CD4-positive, alpha-beta memory T cell (primary cell): ENCODE measurements around the gene KRR1. TPM values are rescaled to one million over a fixed set of nuclear protein-coding genes. Genes with fewer than 3 reads are reported as not detected.
"Not testable (repeated sequence)": the region's sequence is repeated elsewhere in the genome, so short reads cannot be mapped to it uniquely, and the experiment has no call there.

Source experiments
- CTCF ChIA-PET: fragments of 350-600 bp; sonication (Branson Sonifier 250); formaldehyde crosslinking; loops from one replicate; lab custom pipeline; 2021; ENCODE audit warnings: inconsistent platforms; ENCODE audit not compliant: partially characterized antibody; lab: Charles Lee
- POLR2A ChIA-PET: fragments of 350-600 bp; sonication (Branson Sonifier 250); formaldehyde crosslinking; loops from one replicate; lab custom pipeline; 2021; ENCODE audit not compliant: partially characterized antibody; lab: Charles Lee
- DNase-seq, 5 donors: peaks; one replicate each; pipeline versions ENCODE4 v3.0.0 to v3.0.0-alpha.2; 2020 to 2022; ENCODE audit warnings: mixed read lengths in 1 of 5
- H3K27ac ChIP-seq: one replicate; pipeline ENCODE4 v1.7.0; 2013; ENCODE audit warnings: low read depth, low read length
- H3K27me3 ChIP-seq: 2 replicates; pipeline ENCODE4 v1.7.0; 2013; ENCODE audit warnings: mild to moderate bottlenecking, low read length, moderate library complexity; ENCODE audit not compliant: insufficient read depth
- H3K36me3 ChIP-seq: 2 replicates; pipeline ENCODE4 v1.7.0; 2013; ENCODE audit warnings: mild to moderate bottlenecking, low read length, moderate library complexity; ENCODE audit not compliant: insufficient read depth
- H3K4me1 ChIP-seq: 2 replicates; pipeline ENCODE4 v1.7.0; 2013; ENCODE audit warnings: mild to moderate bottlenecking, low read length, moderate library complexity; ENCODE audit not compliant: insufficient read depth
- H3K4me3 ChIP-seq, 2 donors: one replicate each; pipeline ENCODE4 v1.7.0; 2013; ENCODE audit warnings: low read length in 2 of 2, mild to moderate bottlenecking in 1 of 2
- H3K9me3 ChIP-seq, 2 donors: one replicate each; pipeline ENCODE4 v1.7.0; 2013; ENCODE audit warnings: low read length in 2 of 2, control low read depth in 1 of 2; ENCODE audit not compliant: control insufficient read depth in 1 of 2
- H3K27ac Mint-ChIP-seq, 7 donors: one replicate each; pipeline ENCODE4 v1.8.0; 2020 to 2021; ENCODE audit warnings: mixed read lengths in 7 of 7, mild to moderate bottlenecking in 6 of 7, inconsistent platforms in 3 of 7, moderate library complexity in 3 of 7
- H3K27me3 Mint-ChIP-seq, 2 donors: one replicate each; pipeline ENCODE4 v1.8.0; 2020 to 2021; ENCODE audit warnings: mixed read lengths in 2 of 2
- H3K36me3 Mint-ChIP-seq, 2 donors: one replicate each; pipeline ENCODE4 v1.8.0; 2020 to 2021; ENCODE audit warnings: mixed read lengths in 2 of 2, inconsistent platforms in 1 of 2, mild to moderate bottlenecking in 1 of 2
- H3K4me1 Mint-ChIP-seq, 4 donors: one replicate each; pipeline ENCODE4 v1.8.0; 2020 to 2021; ENCODE audit warnings: mixed read lengths in 4 of 4, mild to moderate bottlenecking in 1 of 4
- H3K4me3 Mint-ChIP-seq, 8 donors: one replicate each; pipeline ENCODE4 v1.8.0; 2020 to 2021; ENCODE audit warnings: mixed read lengths in 8 of 8, mild to moderate bottlenecking in 7 of 8, moderate library complexity in 6 of 8, inconsistent platforms in 3 of 8
- H3K9me3 Mint-ChIP-seq, 8 donors: one replicate each; pipeline ENCODE4 v1.8.0; 2020 to 2021; ENCODE audit warnings: mixed read lengths in 8 of 8, mild to moderate bottlenecking in 5 of 8, inconsistent platforms in 3 of 8, moderate library complexity in 1 of 8
- intact Hi-C: fragments of 100-400 bp; cut with micrococcal nuclease; formaldehyde crosslinking; loops from one replicate; pipeline ENCODE4 v1.15.1; 2023
- polyA plus RNA-seq, 2 donors: library from polyadenylated mRNA; unstranded; fragments of 300-500 nt; fragmentation: Illumina TruSeq; gene quantifications; one replicate each; pipeline ENCODE4 v1.2.3, GENCODE V29; 2021
- total RNA-seq, 2 experiments: library from RNA; stranded (reverse); gene quantifications; one replicate each; pipeline ENCODE4 v1.2.3, GENCODE V29; 2021

KRR1 gene
- total and polyA plus RNA-seq, 4 experiments from 2014 or later: 51.2 to 66.1 (median 62.9) TPM

- not testable (repeated sequence) for H3K36me3 ChIP-seq, H3K9me3 Mint-ChIP-seq, DNase-seq, H3K27me3 ChIP-seq, H3K4me3 ChIP-seq, H3K27ac ChIP-seq, H3K27me3 Mint-ChIP-seq, H3K36me3 Mint-ChIP-seq, H3K9me3 ChIP-seq
- ChIA-PET CTCF (interaction anchor here (0.9 to 6.2 kb wide), 5 partner anchors 20 to 67 kb away, joined by 3 to 56 read pairs (median 7); partner anchors contain the start of gene GLIPR1L2), POLR2A (interaction anchor here (0.9 to 16.6 kb wide), 5 partner anchors 14 to 67 kb away, joined by 3 to 204 read pairs (median 7); partner anchors contain the start of genes GLIPR1 and GLIPR1L2)
- Mint-ChIP-seq H3K27ac (peak overlapping the region; percentile 47 to 93 (median 81)), H3K4me3 (peak overlapping the region in 7 of 8 donors; percentile 45 to 66 (median 58)), H3K4me1 (peaks cover 42 to 70% (median 55%) of the 10 kb centered on the region in 4 donors)
- H3K4me1 ChIP-seq: peaks cover 48% of the 10 kb centered on the region
- intact Hi-C loops: loop anchor here (1.0 to 2.0 kb wide), 2 partner anchors 19 to 22 kb away; partner anchors contain the start of gene GLIPR1
These were observed 53.5 kb downstream of the KRR1 start for GRCh38 chr12:75457866-75458265.

GRCh38 chr12:75457191-75457590 is 54.2 kb downstream of the KRR1 start:
- no peaks in the 10 kb centered on the region for H3K27me3 Mint-ChIP-seq
- Histone ChIP-seq H3K36me3 (no peaks in the 10 kb centered on the region), H3K27ac (no peak overlapping the region), H3K27me3 (no peaks in the 10 kb centered on the region), H3K4me3 (no peak overlapping the region), H3K9me3 (no peaks in the 10 kb centered on the region), H3K4me1 (peaks cover 48% of the 10 kb centered on the region)
- H3K27ac Mint-ChIP-seq: peak overlapping the region in 4 of 7 donors; percentile 17 to 93 (median 45)
- peak overlapping the region in 7 of 8 donors; percentile 6 to 68 (median 62) for H3K4me3 Mint-ChIP-seq
- DNase-seq: peak in 4 of 5 donors; percentile 29 to 41 (median 36)
- intact Hi-C loops: loop anchor here (1.0 to 2.0 kb wide), 2 partner anchors 18 to 23 kb away; partner anchors contain the start of gene GLIPR1
- peaks cover 0 to 3% of the 10 kb centered on the region in 2 donors for H3K36me3 Mint-ChIP-seq
- H3K9me3 Mint-ChIP-seq: peaks cover 0 to 7% (median 2%) of the 10 kb centered on the region in 8 donors
- peaks cover 39 to 63% (median 51%) of the 10 kb centered on the region in 4 donors for H3K4me1 Mint-ChIP-seq
- ChIA-PET CTCF (interaction anchor here (0.9 to 6.2 kb wide), 5 partner anchors 11 to 66 kb away, joined by 3 to 56 read pairs (median 4); partner anchors contain the start of gene GLIPR1L2), POLR2A (interaction anchor here (0.9 to 16.6 kb wide), 5 partner anchors 14 to 66 kb away, joined by 3 to 204 read pairs (median 7); partner anchors contain the start of genes GLIPR1 and GLIPR1L2)

- Histone ChIP-seq H3K9me3 (no peaks in the 10 kb centered on the region), H3K36me3 (no peaks in the 10 kb centered on the region), H3K4me1 (peaks cover 46% of the 10 kb centered on the region), H3K27ac (no peak overlapping the region), H3K4me3 (no peak overlapping the region), H3K27me3 (no peaks in the 10 kb centered on the region)
- DNase-seq: no peak
- peak overlapping the region in 2 of 8 donors; percentile 19 to 44 for H3K4me3 Mint-ChIP-seq
- H3K36me3 Mint-ChIP-seq: peaks cover 0 to 3% of the 10 kb centered on the region in 2 donors
- peaks cover 0 to 7% (median 2%) of the 10 kb centered on the region in 8 donors for H3K9me3 Mint-ChIP-seq
- ChIA-PET POLR2A (interaction anchor here (0.8 to 16.6 kb wide), 5 partner anchors 18 to 65 kb away, joined by 3 to 204 read pairs (median 3); partner anchors contain the start of genes GLIPR1 and GLIPR1L2), CTCF (interaction anchor here (1.2 to 6.2 kb wide), 5 partner anchors 10 to 29 kb away, joined by 4 to 56 read pairs (median 4); partner anchors contain the start of gene GLIPR1)
- intact Hi-C loops: loop anchor here (2.0 kb wide), 1 partner anchor 17 kb away; no protein-coding TSS in a partner anchor
- no peaks in the 10 kb centered on the region for H3K27me3 Mint-ChIP-seq
- H3K4me1 Mint-ChIP-seq: peaks cover 39 to 52% (median 45%) of the 10 kb centered on the region in 4 donors
- H3K27ac Mint-ChIP-seq: peak overlapping the region in 2 of 7 donors; percentile 15 to 43
These were observed 55.6 kb downstream of the KRR1 start for GRCh38 chr12:75455839-75456238.

DNA sequence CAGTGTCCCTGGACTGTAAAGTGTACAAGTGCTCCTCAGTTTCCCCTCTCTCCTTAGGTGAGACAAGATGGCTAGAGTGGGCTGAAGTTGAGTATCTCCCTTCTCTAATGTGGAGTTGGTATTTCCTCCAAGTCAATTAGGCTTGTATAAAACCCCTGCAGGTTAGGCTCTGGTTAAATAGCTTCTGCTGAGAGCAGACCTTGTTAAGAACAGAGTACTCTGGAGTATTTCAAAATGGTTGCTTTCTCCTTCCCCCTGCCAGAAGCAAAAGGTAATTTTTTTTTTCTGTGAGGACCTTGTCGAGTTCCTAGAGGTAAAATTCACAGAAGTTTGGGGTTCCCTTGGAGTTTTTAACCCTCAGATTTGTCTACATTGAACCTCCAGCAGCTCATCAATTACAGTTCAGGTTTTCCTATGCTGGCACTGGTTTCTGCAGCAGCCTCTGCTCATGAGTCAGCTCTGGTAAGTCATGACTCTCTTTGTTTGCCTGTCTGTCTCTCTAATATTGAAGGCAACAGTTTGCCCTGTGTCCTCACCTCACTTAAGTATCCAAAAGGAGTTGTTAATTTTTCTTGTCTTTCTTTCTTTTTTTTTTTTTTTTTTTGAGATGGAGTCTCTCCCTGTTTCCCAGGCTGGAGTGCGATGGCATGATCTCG is 58.6 kb downstream of the KRR1 start:
- no peak for DNase-seq
- H3K4me3 Mint-ChIP-seq: no peak overlapping the region
- CTCF ChIA-PET: interaction anchor here (1.1 to 6.2 kb wide), 3 partner anchors 15 to 52 kb away, joined by 3 to 56 read pairs (median 7); no protein-coding TSS in a partner anchor

DNA sequence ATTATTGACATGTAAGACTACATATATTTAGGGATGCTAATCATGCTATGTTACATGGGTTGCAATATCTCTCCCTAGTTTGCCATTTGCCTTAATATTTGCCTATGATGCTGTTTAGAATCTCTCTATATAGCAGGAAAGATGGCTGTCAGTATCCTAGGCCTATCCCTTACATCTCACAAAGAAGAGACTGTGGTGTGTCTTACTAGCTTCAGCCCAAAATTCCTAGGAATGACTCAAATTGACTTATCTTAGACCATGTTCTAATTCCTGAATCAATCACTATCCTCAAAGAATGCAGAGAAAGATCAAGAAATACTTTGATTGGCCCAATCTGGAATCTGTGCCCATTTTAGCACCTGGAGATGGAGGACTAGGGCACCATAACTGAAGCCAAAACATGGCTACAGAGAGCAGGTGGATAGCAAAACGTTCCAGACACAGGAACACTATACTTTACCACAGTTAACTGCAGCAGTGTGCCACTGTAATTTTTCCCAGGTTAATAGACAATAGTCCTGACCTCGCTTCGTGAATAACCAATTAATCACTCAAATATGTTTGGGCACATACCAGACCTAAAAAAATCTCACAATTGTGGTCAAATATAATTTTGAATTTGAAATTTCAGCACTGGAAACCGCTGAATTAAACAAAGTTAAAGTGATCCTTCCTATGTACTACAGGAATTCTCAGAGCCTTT is 63.6 kb downstream of the KRR1 start:
- DNase-seq: no peak
- Histone ChIP-seq H3K27ac (no peak overlapping the region), H3K27me3 (no peaks in the 10 kb centered on the region), H3K4me3 (no peak overlapping the region), H3K9me3 (no peaks in the 10 kb centered on the region), H3K36me3 (no peaks in the 10 kb centered on the region), H3K4me1 (no peaks in the 10 kb centered on the region)
- no peak overlapping the region for H3K4me3 Mint-ChIP-seq
- intact Hi-C loops: no loop called here
- peaks cover 0 to 2% (median 0%) of the 10 kb centered on the region in 8 donors for H3K9me3 Mint-ChIP-seq
- ChIA-PET POLR2A (no interaction called here), CTCF (interaction anchor here (1.7 to 2.5 kb wide), 4 partner anchors 10 to 37 kb away, joined by 4 to 24 read pairs (median 11); no protein-coding TSS in a partner anchor)
- H3K36me3 Mint-ChIP-seq: no peaks in the 10 kb centered on the region
- H3K27me3 Mint-ChIP-seq: peaks cover 0 to 3% of the 10 kb centered on the region in 2 donors
- no peak overlapping the region for H3K27ac Mint-ChIP-seq
- H3K4me1 Mint-ChIP-seq: peaks cover 0 to 2% (median 0%) of the 10 kb centered on the region in 4 donors

More for the DNA sequence above, 58.6 kb downstream of the KRR1 start:
- POLR2A ChIA-PET: interaction anchor here (16.6 kb wide), 1 partner anchor 27 kb away, joined by 204 read pairs; the partner anchor contains the start of gene GLIPR1
- no peak overlapping the region for H3K27ac Mint-ChIP-seq
- peaks cover 0 to 3% of the 10 kb centered on the region in 2 donors for H3K36me3 Mint-ChIP-seq
- H3K36me3 ChIP-seq: no peaks in the 10 kb centered on the region
- no peak overlapping the region for H3K27ac ChIP-seq
- intact Hi-C loops: no loop called here
- no peak overlapping the region for H3K4me3 ChIP-seq
- H3K9me3 ChIP-seq: no peaks in the 10 kb centered on the region
- no peaks in the 10 kb centered on the region for H3K27me3 Mint-ChIP-seq
- peaks cover 18% of the 10 kb centered on the region for H3K4me1 ChIP-seq
- H3K9me3 Mint-ChIP-seq: peaks cover 0 to 3% (median under 1%) of the 10 kb centered on the region in 8 donors
- H3K4me1 Mint-ChIP-seq: peaks cover 15 to 24% (median 18%) of the 10 kb centered on the region in 4 donors
- H3K27me3 ChIP-seq: no peaks in the 10 kb centered on the region

GRCh38 chr12:75446857-75447256 is 64.6 kb downstream of the KRR1 start:
- no peaks in the 10 kb centered on the region for H3K4me1 ChIP-seq
- no peak for DNase-seq
- H3K4me3 ChIP-seq: no peak overlapping the region
- no peak overlapping the region for H3K27ac Mint-ChIP-seq
- H3K9me3 ChIP-seq: no peaks in the 10 kb centered on the region
- H3K4me3 Mint-ChIP-seq: no peak overlapping the region
- intact Hi-C loops: no loop called here
- H3K36me3 ChIP-seq: no peaks in the 10 kb centered on the region
- CTCF ChIA-PET: interaction anchor here (2.4 to 2.5 kb wide), 2 partner anchors 9 to 38 kb away, joined by 16 to 24 read pairs; no protein-coding TSS in a partner anchor
- H3K4me1 Mint-ChIP-seq: peaks cover 0 to 2% (median 0%) of the 10 kb centered on the region in 4 donors
- H3K27me3 Mint-ChIP-seq: peaks cover 0 to 3% of the 10 kb centered on the region in 2 donors
- POLR2A ChIA-PET: interaction anchor here (1.1 kb wide), 1 partner anchor 38 kb away, joined by 3 read pairs; no protein-coding TSS in a partner anchor
- H3K27me3 ChIP-seq: no peaks in the 10 kb centered on the region
- no peaks in the 10 kb centered on the region for H3K36me3 Mint-ChIP-seq
- H3K27ac ChIP-seq: no peak overlapping the region
- H3K9me3 Mint-ChIP-seq: peaks cover 0 to 2% (median 0%) of the 10 kb centered on the region in 8 donors
